Skeletal muscle cell (primary cell): ENCODE results near the gene DFFB.

Experiments used
- DNase-seq: peaks from one replicate; pipeline ENCODE4 v3.0.0-alpha.2; 2010; ENCODE audit warnings: low read depth
- H3K4me3 ChIP-seq: 2 replicates; pipeline ENCODE4 v1.5.1; 2011; ENCODE audit warnings: low read depth, mild to moderate bottlenecking, control low read depth, low read length, moderate library complexity

Gene DFFB

DNA sequence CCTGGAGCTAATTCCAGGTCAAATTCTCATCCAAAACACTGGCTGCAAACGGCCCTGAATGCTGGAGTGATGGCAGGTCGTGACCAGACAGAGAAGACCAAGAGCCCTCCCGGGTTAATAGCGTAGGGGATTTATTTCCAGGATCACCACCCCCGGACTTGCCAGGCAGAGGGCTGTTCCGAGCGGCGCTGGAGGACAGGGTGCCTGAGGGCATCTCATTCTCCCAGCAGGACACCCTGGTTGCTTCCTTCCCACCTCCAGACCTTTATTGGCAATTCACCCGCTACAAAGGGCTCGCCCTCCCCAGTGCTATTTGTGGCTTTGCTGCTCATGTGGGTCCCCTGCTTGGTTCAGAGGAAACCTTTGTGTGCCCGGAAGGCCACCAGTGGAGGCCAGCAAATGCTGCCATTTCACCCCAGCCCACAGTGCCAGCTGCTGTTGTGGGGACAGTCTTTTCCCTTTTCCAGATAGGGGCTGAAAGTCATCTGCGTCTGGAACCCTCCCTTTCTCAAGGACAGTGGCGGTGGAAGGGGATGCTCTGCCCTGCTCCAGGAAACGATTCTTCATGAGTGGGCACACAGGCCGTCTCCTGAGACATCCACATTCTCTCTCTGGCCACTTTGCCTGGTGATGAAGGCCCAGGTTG lies 61.8 kb downstream of the DFFB start:
- DNase-seq = no peak
- no peak overlapping the region for H3K4me3 ChIP-seq

DNA sequence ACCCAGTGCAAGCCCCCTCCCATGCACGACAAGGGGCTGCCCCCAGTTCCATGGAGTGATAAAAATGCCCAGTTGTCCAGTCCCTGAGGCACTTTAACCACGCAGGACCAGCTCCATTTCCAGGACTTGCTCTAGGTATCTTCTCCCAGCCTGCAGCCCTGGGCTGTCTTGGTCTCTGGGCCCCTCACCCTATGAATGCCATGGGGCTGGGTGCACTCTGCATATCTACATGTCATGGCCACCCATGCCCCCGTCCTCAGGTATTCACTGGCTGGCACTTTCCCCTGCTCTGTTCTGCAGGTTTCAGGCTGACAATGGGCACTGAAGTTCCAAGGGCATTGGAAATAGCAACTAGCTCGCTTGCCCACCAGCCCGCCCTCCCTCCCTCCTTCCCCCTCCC lies 62.4 kb downstream of the DFFB start:
- DNase-seq = no peak
- H3K4me3 ChIP-seq = no peak overlapping the region

DNA sequence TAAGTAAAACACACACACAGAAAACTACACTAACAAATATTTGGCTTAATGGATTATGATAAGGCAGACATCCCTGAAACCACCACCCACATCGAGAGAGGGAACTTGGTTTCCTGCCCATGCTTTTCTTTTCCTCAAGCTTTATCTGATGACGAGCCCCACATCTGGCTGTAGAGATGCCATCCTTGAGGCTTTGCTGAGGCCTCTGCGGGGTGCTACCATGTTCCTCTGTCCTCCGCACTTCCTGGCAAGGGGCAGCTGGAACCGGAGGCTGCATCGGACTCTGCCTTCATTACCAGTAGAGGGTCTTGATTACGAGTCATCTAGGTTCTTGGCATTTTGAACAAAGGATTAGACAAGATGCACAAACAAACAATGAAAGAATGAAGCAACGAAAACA lies 64.5 kb downstream of the DFFB start:
- no peak overlapping the region for H3K4me3 ChIP-seq
- DNase-seq = no peak

DNA sequence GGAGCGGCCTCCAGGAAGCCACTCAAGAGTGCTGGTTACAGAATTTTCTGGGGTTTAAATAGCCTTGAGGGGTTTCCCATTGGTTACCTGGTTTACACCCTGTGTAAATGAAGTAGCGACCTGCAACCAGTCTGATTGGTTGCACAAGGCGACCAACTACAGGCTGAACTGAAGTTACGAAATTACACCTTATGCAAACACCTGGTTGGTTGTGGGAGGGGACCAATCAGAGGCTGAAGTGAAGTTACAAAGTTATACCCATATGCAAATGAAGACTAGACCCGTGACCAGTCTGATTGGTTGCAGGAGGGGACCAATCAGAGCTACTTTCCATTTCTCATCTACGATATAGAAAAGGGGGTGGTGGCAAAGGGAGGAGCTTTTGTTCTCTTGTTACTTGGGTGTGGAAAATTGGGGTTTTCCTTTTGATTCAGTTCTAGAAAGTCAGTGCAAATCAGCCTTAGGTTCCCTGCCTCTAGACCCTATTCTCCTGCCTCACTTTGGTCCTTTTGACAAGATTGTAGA lies 65.0 kb downstream of the DFFB start:
- no peak for DNase-seq
- H3K4me3 ChIP-seq = no peak overlapping the region

DNA sequence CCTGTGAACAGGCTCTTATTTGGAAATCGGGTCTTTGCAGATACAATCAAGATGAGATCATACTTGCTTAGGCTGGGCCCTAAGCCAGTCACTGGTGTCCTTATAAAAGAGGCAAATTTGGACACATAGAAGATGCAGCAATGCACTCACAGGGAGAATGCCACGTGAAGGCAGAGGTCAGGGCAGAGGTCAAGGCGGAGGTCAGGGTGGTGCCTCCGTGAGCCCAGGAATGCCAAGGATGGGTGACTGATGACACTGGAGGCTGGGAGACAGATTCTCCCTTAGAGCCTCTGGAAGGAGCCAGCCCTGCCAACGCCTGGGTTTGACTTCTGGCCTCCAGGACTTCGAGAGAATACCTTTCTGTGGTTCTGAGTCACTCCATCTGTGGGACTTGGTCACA lies 65.6 kb downstream of the DFFB start:
- no peak for DNase-seq
- no peak overlapping the region for H3K4me3 ChIP-seq

DNA sequence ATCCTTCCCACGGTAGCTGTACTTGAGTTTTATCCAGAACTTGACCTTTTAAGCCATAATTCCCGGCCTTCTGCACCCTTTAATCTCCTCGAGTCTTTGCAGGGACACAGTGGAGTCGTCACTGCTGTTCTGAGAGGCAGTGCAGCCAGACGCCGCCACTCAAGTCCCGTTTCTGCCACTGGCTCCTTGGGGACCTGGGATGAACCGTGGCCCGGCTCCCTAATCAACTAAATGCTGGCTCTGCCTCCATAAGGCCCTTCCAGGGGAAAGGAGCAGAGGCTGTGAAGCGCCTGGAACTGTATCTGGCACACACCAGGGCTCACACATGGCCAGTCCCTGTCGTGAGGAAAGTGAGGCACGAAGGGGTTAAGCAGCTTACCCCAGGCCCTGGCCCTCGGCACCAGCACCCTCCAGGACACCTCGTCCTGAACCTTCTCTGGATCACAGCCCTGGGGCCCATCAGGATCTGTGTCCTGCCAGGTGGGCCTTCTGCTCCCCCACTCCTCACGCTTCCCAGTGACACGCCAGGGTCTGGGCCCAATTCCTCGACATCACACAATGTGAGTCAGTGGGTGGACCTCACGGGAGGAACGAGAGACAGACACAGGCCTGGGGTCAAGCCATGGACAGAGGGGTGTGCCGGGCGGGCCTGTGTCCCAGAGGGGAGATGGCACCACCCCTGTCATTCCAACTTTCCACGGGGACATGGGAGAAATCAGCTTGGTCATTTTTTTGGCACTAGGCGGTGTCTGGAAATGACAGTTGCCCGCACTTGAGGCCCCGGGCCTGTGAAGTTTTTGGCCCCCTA lies 66.3 kb downstream of the DFFB start:
- DNase-seq = no peak
- H3K4me3 ChIP-seq = no peak overlapping the region

DNA sequence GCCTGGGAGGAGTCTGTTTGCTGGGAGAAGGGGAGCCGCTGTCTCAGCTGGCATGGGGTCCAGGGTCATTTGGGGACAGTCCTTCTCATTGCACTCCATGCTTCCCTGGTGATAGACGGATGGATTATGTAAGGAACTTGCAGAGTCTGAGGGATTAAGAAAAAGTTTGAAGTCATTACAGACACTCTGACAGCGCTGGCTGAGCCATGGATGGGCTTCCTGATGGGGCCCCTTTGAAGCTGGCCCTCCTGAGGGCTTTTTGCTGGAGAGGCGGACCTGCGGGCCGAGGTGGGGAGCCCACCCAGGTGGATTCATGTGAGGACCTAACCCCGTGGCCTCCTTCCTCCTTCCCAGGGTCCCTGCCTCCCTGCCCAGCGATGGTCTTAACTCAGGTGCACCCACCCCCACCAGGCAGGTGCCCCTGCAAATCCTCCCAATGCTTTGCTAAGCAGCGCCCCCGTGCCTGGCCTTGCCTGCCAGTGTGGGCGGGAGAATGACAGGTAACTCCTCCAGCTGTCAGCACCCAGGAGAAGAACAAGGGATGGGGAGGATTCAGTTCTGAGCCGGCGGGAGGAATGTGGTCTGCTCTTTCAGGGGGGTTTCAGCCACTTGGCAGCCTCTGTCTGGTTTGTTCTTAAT lies 67.0 kb downstream of the DFFB start:
- DNase-seq = no peak
- H3K4me3 ChIP-seq = no peak overlapping the region

DNA sequence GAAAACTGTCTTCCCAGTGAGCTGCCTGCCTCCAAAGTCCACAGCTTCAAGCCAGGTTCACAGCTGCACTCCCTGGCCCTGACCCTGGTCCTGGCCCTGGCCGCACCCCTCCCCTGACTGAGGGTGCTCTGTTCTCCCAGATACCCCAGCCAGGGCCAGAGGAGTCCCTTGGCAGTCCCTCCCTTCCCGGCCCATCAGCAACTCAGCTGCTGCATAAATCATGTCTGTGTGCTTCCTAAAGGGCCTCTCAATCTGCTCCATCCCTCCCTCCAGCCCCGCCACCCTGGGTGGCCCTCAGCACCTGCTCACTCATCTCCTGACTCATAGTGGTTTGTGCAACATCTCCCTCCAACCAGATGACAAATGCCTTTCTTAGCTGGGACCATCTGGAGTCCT lies 67.5 kb downstream of the DFFB start:
- DNase-seq = no peak
- H3K4me3 ChIP-seq = no peak overlapping the region

DNA sequence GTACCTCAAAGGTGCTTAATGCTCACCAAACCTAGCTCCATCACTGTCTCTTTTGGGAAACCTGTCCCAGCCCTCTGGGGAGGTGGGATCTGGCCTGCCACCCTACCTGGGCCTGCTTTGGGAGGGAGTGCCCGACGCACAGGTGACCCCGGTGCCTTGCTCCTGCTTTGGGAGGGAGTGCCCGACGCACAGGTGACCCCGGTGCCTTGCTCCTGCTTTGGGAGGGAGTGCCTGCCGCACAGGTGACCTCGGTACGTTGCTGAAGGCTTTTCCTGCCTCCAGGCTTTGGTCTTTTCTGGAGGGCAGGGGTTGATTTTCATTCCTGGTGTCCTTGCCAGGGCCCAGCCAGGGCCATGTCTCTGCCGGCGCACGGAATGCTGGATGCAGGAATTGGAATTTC lies 68.0 kb downstream of the DFFB start:
- H3K4me3 ChIP-seq = no peak overlapping the region
- no peak for DNase-seq

DNA sequence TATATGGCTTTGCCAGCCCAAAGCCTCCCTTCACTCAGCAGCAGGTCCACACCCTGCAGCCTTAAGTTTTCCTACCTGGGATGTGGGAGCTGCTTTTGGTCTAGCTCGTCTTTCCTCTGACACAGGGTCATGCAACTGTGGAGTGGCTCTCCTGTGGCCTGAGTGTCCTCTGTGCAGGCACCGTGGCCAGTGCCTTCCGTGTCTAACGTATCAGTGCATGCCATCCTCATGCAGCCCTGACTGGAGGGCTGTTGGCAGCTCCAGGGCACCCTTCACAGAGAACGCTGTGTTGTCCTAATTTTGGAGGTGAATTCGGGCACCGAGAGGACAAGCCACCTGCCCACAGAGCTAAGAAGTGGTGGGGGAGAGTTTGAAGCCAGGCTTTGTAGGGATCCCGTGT lies 68.5 kb downstream of the DFFB start:
- no peak overlapping the region for H3K4me3 ChIP-seq
- DNase-seq = no peak

DNA sequence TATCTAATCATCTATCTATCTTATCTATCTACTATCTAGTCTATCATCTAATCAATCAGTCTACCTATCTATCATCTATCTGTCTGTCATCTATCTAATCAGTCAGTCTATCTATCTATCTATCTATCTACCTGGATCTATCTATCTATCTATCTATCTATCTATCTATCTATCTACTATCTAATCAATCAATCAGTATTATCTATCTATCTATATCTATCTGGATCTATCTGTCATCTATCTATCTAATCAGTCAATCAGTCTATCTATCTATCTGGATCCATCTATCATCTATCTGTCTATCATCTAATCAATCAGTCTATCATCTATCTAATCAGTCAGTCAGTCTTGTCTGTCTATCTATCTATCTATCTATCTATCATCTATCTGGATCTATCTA lies 69.7 kb downstream of the DFFB start:
- DNase-seq = no peak

DNA sequence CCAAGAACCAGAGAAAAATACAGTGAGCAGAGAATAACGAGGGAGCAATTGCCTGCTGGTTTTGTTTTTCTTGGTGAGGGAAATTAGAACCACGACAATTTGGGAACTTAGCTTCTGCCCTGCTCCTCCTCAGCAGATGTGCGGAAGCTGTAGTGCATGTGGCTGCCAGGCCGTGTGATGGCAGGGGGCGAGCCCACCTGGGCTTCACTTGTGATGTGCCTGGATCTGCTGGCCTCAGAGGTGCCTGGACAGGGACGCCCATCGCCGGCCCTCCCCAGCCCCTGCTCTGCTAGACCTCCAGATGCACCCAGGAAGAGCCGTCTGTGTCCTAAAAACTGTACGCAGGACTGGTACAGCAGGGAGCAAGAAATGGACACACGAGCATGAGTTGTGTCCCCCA lies 71.3 kb downstream of the DFFB start:
- no peak overlapping the region for H3K4me3 ChIP-seq
- DNase-seq = no peak

More for the DNA sequence above, 69.7 kb downstream of the DFFB start:
- H3K4me3 ChIP-seq = no peak overlapping the region

DNA sequence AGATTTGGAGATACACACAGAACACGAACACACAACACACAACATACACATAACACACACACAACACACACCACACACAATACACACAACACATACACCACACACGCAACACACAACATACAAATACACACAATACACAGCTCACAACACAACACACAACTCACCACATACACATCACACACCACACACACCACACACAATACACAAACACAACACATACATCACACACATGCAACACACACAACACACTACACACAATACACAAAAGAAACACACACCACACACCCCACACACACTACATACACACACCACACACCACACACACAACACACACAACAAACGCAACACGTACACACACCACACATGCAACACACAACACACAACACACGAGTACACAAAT lies 71.8 kb downstream of the DFFB start:
- H3K4me3 ChIP-seq = no peak overlapping the region
- no peak for DNase-seq

DNA sequence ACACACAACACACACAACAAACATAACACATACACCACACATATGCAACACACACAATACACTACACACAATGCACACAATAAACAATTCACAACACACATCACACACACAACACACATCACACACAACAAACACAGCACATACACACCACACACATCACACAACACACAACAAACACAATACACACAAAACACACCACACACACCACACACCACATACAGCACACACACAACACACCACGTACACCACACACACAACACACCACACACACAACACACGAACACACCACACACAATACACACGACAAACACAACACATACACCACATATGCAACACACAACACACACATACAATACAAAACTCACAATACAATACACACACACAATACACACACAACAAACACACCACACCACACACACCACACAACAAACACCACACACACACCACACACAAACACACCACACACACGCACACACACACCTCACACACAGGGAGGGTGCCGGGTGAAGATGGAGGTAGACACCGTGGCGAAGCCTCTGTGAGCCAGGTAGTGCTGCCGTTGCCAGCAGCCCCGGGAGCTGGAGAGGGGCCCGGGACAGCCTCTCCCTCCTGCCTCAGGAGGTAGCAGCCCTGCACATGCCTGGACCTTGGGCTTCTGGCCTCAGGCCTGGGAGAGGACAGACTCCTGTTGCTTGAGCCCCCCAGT lies 73.2 kb downstream of the DFFB start:
- H3K4me3 ChIP-seq = no peak overlapping the region
- DNase-seq = no peak

DNA sequence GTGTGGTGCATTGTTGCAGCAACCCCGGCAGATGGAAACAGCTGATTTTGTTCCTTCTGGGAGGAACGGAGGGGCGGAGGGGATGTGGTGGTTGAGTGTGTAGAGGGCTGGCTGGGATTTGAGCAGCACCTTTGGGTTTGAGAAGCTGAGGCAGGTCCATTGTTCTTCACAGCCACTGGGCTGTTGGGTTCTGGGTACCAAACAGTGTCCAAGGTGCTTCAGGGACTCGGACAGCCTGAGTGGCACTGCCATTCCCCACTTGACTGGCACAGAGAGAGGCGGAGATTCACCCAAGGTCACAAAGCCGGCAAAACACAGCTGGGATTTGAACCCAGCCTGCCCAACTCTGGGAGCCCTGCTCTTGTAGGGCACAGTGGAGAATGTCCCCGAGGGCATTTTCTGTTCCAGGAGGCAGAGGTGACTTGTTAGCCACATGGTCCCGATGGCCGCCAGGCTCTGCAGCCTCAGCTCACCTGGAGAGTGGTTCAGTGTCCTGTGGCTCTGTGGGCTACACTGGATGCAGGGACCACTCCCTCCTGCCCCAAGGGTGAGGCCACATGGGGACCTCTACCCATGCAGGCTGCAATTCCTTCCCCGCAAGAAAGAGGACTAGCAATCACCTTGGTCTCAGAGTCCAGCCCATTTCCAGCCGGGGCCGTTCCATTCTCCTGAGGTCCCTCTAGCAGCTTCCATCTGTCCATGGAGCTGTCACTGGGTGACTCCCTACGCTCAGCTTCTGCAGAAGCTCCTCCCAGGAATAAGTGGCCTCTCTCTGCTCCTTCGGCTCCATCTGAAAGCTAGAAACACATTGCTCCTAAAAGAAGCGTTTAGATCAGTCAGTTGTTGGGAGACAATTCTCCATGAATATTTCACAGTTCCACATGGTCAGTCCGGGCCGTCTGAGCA lies 74.0 kb downstream of the DFFB start:
- DNase-seq = no peak
- H3K4me3 ChIP-seq = no peak overlapping the region

DNA sequence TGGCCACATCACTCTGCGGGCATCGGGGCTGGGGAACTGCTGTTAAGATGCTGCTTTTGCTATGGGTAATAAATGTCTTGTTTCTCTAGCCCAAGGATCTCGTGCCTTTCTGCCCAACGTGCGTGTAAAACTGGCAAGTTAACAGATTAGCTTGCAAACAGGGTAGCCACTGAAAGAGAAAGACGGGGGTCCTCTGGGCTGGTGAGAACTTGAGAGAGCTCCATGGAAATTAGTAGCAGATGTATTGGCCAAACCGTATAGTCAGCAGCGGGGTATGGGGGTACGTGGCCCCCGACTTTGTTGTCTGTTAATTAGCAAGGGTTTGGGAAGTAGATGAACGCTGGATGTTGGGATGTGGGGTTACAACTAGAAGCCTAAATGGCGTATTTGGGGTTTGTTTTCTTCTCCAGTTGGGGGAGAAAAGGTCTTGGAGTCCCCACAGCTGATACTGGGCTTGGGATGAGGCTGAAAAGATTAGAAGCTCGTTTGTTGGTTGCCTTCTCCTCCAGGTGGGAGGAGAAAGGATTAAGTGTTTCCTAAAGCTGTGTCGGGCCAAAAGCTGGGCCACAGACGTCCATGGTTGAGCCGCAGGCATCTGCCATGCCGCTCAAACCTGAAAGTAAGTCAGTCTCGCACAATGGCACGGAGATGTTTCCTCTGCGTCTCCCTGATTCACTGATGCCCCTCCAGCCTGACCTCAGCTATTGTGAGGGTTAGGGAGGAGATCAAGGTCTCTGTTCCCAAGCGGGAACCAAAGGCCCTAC lies 75.1 kb downstream of the DFFB start:
- H3K4me3 ChIP-seq = no peak overlapping the region
- no peak for DNase-seq
